Endometrium (tissue), 2 donors: ENCODE results near the gene CHD9.
"Not testable (repeated sequence)": the region's sequence is repeated elsewhere in the genome, so short reads cannot be mapped to it uniquely, and the experiment has no call there.

ENCODE experiments used
- FAIRE-seq: peaks from 2 replicates; lab custom pipeline; 2012; peaks lifted over from hg19 to GRCh38; lab: Jason Lieb, UNC
- donor health status: control.
- donor health status: control.

The CHD9 gene, protein sequence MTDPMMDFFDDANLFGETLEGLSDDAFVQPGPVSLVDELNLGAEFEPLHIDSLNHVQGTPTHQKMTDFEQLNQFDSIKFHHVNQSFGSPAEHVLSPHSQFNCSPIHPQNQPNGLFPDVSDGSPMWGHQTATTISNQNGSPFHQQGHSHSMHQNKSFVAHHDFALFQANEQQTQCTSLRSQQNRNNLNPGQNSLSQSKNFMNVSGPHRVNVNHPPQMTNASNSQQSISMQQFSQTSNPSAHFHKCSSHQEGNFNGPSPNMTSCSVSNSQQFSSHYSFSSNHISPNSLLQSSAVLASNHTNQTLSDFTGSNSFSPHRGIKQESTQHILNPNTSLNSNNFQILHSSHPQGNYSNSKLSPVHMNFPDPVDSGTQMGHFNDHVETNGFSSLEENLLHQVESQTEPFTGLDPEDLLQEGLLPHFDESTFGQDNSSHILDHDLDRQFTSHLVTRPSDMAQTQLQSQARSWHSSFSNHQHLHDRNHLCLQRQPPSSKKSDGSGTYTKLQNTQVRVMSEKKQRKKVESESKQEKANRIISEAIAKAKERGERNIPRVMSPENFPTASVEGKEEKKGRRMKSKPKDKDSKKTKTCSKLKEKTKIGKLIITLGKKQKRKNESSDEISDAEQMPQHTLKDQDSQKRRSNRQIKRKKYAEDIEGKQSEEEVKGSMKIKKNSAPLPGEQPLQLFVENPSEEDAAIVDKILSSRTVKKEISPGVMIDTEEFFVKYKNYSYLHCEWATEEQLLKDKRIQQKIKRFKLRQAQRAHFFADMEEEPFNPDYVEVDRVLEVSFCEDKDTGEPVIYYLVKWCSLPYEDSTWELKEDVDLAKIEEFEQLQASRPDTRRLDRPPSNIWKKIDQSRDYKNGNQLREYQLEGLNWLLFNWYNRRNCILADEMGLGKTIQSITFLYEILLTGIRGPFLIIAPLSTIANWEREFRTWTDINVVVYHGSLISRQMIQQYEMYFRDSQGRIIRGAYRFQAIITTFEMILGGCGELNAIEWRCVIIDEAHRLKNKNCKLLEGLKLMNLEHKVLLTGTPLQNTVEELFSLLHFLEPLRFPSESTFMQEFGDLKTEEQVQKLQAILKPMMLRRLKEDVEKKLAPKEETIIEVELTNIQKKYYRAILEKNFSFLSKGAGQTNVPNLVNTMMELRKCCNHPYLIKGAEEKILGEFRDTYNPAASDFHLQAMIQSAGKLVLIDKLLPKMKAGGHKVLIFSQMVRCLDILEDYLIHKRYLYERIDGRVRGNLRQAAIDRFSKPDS (N-terminal part only)

GRCh38 chr16:53054670-53055485 lies at the start of gene CHD9:
Gene CHD9, plus strand, starts transcription at chr16:53054991. Its CDS starts 101,099 bp downstream, at chr16:53156090.
- FAIRE-seq, result no peak

- no peak for FAIRE-seq
Measured at GRCh38 chr16:53007095-53007494, 47.7 kb upstream of the CHD9 start.

GRCh38 chr16:53014287-53014686 lies 40.5 kb upstream of the CHD9 start:
- FAIRE-seq, result no peak

DNA sequence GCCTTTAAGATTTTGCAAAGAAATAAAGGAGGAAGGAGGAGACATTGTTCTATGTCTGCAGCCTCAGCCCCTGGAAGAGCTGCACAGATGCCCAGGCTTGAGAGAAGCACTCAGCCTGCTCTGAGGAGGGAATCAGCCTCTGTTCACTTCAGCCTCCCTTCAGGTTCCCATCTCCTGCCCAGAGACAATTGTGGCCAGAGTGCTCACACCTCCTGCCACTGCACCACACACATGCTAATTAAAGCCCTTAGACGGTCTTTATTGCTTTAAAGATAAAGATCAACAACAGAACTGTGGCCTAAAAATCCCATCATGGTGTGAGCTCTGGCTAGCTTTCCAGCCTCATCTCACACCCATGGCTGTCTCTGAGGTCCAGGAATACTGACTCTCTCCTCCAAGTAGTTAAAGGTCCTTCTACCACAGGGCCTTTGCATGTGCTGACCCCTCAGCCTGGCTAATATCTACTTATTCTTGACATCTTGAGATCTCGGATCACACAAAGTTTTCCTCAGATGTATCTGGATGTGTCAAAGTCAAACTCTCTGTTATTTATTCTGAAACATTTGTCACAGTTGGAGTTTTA lies 35.9 kb upstream of the CHD9 start:
- FAIRE-seq, result no peak

DNA sequence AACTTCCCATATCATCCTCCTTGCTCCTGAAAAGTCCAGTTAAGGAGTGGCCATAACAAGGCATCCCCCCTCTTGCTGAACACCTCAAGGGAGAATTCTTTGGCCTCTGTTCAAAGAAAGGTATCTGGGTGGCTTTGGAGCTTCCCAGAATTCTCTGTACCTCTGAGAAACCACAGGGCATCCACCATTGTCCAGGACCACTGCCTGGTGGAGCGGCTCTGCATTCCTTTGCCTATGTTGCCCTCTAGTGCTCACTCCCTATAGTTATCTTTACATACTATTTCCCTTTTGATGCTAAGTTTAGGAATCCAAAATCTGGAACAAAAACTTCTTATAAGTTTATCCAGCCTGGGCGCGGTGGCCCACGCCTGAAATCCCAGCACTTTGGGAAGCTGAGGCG lies 32.4 kb upstream of the CHD9 start:
- FAIRE-seq, result no peak

- no peak for FAIRE-seq
Measured at GRCh38 chr16:53024045-53024444, 30.7 kb upstream of the CHD9 start.

DNA sequence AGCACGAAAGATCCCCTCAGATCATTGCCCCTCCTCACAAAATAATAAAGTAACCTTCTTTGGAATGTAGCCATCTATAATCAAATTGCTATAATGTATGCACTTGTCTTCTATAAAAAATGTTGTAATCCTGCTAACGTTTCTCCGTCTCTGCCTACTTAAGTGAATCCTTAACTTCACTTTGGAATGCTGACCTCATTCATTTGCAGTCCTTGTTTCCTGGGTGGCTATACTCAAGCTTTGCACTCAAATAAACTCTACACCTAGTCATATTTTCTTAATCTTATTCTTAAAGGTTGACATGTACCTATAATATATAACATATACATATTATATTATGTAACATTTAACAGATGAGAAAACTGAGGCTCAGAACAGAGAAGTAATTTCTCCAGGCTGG lies 24.8 kb upstream of the CHD9 start:
- no peak for FAIRE-seq

- FAIRE-seq, result no peak
Measured at GRCh38 chr16:53031323-53031942, 23.4 kb upstream of the CHD9 start.

DNA sequence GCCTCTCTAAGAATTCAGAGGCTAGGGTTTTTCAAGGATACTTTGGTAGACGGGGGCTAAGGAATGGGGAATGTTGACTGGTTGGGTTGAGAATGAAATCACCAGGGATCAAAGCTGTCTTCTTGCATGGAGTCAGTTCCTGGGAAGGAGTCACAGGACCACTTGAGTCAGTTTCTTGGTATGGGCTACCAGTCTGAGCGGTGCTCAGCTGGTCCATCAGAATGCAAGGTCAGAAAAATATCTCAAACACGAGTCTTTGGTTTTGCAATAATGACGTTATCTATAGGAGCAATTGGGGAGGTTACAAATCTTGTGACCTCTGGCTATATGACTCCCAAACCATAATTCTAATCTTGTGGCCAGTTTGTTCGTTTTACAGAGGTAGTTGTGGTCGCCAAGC lies 20.5 kb upstream of the CHD9 start:
- FAIRE-seq, result no peak

GRCh38 chr16:53035176-53035942 lies 19.4 kb upstream of the CHD9 start:
- no peak for FAIRE-seq

DNA sequence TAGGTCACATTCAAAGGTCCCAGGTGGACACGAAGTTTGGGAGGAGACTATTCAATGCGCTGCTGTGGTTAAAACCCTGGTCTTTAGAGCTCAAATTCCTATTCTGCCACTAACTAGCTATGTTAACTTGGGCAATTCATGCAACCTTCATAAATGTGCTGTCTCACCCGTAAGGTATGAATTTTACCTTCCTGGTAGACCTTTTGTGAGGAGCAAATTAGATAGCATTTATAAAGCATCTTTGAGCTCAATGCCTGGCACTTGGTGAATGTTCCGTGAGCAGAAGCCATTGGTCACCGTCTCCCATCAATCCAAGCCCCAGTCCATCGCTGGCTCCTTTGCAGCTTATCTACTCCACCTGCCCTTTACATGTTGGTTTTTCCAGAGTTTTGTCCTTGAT lies 18.7 kb upstream of the CHD9 start:
- no peak for FAIRE-seq

DNA sequence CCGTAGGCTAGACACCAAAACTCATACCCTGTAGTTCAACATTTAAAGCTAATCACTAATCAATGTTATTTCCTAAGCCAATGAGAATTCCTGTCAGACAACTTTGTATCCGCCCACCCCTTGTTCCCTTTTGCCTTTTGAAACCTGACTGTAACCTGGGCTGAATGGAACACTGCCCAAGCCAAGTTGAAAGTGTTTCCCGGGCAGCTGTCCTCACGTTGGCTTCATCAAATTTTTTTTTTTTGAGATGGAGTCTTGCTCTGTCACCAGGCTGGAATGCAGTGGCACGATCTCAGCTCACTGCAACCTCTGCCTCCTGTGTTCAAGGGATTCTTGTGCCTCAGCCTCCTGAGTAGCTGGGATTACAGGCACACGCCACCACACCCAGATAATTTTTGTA lies 18.1 kb upstream of the CHD9 start:
- not testable (repeated sequence) for FAIRE-seq

GRCh38 chr16:53040788-53041187 lies 14.0 kb upstream of the CHD9 start:
- FAIRE-seq, result no peak

- no peak for FAIRE-seq
Measured at GRCh38 chr16:53041320-53042051, 13.3 kb upstream of the CHD9 start.

GRCh38 chr16:53042235-53042701 lies 12.5 kb upstream of the CHD9 start:
- FAIRE-seq, result no peak

- FAIRE-seq, result no peak
Measured at GRCh38 chr16:53043428-53043831, 11.4 kb upstream of the CHD9 start.

- no peak for FAIRE-seq
Measured at GRCh38 chr16:53043986-53044601, 10.7 kb upstream of the CHD9 start.

GRCh38 chr16:53045341-53046220 lies 9.2 kb upstream of the CHD9 start:
- no peak for FAIRE-seq
